ENCODE data around the gene BIRC3. TPM values are rescaled to one million over a fixed set of nuclear protein-coding genes. Genes with fewer than 3 reads are reported as not detected.
"Not testable (repeated sequence)": the region's sequence is repeated elsewhere in the genome, so short reads cannot be mapped to it uniquely, and the experiment has no call there.

BIRC3 gene
- total RNA-seq, 4 donors from 2014 or later = 10.6 to 19.0 (median 14.0) TPM

DNA sequence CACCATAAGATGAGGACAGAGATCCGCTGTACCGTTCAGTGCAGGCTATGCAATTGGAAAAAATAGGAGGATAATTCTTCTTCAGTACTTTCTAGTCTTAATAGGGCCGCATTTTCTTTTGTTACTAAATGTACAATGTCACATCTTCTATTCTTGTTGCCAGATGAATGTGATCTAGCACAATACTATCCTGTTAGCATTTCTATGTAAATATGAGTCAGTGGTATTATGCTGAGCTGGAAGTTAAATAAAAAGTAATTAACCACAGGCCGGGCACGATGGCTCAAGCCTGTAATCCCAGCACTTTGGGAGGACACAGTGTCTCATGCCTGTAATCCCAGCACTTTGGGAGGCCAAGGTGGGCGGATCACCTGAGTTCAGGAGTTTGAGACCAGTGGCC lies 24.4 kb upstream of the BIRC3 start:
- ATAC-seq = no peak
- H3K36me3 ChIP-seq = no peaks in the 10 kb centered on the region
- no peaks in the 10 kb centered on the region for H3K9me3 ChIP-seq
- H3K27ac ChIP-seq = no peak overlapping the region
- no peak overlapping the region for H3K4me3 ChIP-seq
- no peaks in the 10 kb centered on the region for H3K27me3 ChIP-seq
- H3K4me1 ChIP-seq = peaks cover 0 to 24% (median 2%) of the 10 kb centered on the region in 3 donors
- TF ChIP-seq POLR2AphosphoS5 (IDR thresholded peaks at IDR 0.05) = no peak
- TF ChIP-seq, protein P1, sequence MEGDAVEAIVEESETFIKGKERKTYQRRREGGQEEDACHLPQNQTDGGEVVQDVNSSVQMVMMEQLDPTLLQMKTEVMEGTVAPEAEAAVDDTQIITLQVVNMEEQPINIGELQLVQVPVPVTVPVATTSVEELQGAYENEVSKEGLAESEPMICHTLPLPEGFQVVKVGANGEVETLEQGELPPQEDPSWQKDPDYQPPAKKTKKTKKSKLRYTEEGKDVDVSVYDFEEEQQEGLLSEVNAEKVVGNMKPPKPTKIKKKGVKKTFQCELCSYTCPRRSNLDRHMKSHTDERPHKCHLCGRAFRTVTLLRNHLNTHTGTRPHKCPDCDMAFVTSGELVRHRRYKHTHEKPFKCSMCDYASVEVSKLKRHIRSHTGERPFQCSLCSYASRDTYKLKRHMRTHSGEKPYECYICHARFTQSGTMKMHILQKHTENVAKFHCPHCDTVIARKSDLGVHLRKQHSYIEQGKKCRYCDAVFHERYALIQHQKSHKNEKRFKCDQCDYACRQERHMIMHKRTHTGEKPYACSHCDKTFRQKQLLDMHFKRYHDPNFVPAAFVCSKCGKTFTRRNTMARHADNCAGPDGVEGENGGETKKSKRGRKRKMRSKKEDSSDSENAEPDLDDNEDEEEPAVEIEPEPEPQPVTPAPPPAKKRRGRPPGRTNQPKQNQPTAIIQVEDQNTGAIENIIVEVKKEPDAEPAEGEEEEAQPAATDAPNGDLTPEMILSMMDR (IDR thresholded peaks at IDR 0.05) = no peak
- TF ChIP-seq EP300 (IDR thresholded peaks at IDR 0.05) = no peak
- no peak for TF ChIP-seq POLR2A (IDR thresholded peaks at IDR 0.05)
- 89 to 98% methylated on average over 3 to 6 of the region's 6 CpGs for WGBS, 2 donors (ENCODE audit: low coverage in 1 of 2)

DNA sequence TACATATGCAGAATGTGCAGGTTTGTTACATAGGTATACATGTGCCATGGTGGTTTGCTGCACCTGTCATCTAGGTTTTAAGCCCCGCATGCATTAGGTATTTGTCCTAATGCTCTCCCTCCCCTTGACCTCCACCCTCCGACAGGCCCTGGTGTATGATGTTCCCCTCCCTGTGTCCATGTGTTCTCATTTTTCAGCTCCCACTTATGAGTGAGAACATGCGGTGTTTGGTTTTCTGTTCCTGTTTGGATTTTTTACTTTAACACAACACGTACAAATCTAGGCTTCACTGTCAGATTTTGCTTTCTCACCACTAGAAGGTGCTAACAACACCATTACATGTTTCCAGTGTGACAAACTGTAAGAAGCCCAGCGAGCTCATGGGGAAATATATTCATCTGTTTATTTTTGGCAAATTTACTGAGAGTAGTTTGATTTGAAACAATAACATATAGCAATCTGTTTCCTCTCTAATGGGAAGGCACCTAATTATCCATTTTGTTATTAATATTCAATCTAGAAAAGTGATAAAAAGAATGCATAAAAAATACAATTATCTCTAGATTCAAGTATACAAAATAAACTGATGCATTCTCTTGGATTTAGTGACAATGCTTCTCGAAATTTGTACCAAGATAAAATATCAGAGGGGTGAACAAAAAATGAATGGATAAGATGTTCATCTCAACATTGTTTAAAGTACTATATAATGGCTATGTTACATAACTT lies 23.2 kb upstream of the BIRC3 start:
- no peak overlapping the region for H3K27ac ChIP-seq
- H3K27me3 ChIP-seq = no peaks in the 10 kb centered on the region
- H3K36me3 ChIP-seq = no peaks in the 10 kb centered on the region
- no peak overlapping the region for H3K4me3 ChIP-seq
- no peaks in the 10 kb centered on the region for H3K9me3 ChIP-seq
- TF ChIP-seq, protein P1 (IDR thresholded peaks at IDR 0.05) = peak; percentile 53 to 71 (median 68)
- TF ChIP-seq POLR2A (IDR thresholded peaks at IDR 0.05) = no peak
- no peak for TF ChIP-seq POLR2AphosphoS5 (IDR thresholded peaks at IDR 0.05)
- H3K4me1 ChIP-seq = peaks cover 0 to 13% (median 0%) of the 10 kb centered on the region in 3 donors
- 21 to 34% methylated on average over 6 of the region's 6 CpGs for WGBS, 2 donors (ENCODE audit: low coverage in 1 of 2)
- ATAC-seq = no peak

DNA sequence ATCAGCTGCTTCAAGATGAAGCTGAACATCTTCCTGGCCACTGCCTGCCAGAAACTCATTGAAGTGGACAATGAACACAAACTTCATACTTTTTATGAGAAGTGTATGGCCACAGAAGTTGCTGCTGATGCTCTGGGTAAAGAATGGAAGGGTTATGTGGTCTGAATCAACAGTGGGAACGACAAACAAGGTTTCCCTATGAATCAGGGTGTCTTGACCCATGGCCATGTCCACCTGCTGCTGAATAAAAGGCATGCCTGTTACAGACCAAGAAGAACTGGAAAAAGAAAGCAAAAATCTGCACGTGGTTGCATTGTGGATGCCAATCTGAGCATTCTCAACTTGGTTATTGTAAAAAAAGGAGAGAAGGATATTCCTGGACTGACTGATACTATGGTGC lies 22.2 kb upstream of the BIRC3 start:
- no peaks in the 10 kb centered on the region for H3K36me3 ChIP-seq
- no peaks in the 10 kb centered on the region for H3K9me3 ChIP-seq
- no peaks in the 10 kb centered on the region for H3K27me3 ChIP-seq
- no peak overlapping the region for H3K27ac ChIP-seq
- TF ChIP-seq POLR2A (IDR thresholded peaks at IDR 0.05) (no peak), POLR2AphosphoS5 (IDR thresholded peaks at IDR 0.05) (no peak), EP300 (IDR thresholded peaks at IDR 0.05) (no peak)
- TF ChIP-seq, protein P1 (IDR thresholded peaks at IDR 0.05) = no peak
- 57 to 58% methylated on average over 1 to 2 of the region's 2 CpGs for WGBS, 2 donors (ENCODE audit: low coverage in 1 of 2)
- H3K4me1 ChIP-seq = peaks cover 0 to 3% (median 0%) of the 10 kb centered on the region in 3 donors
- no peak for ATAC-seq
- H3K4me3 ChIP-seq = no peak overlapping the region

DNA sequence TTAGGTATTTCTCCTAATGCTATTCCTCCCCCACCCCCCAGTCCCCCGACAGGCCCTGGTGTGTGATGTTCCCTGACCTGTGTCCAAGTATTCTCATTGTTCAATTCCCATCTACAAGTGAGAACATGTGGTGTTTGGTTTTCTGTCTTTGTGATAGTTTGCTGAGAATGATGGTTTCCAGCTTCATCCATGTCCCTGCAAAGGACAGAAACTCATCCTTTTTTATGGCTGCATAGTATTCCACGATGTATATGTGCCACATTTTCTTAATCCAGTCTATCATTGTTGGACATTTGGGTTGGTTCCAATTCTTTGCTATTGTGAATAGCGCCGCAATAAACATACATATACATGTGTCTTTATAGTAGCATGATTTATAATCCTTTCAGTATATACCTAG lies 20.5 kb upstream of the BIRC3 start:
- WGBS, 2 donors (ENCODE audit: low coverage in 1 of 2) = 94 to 100% methylated on average over 2 to 4 of the region's 4 CpGs
- H3K27me3 ChIP-seq, ATAC-seq, H3K4me1 ChIP-seq, H3K36me3 ChIP-seq, H3K9me3 ChIP-seq, H3K27ac ChIP-seq, H3K4me3 ChIP-seq: not testable (repeated sequence)

DNA sequence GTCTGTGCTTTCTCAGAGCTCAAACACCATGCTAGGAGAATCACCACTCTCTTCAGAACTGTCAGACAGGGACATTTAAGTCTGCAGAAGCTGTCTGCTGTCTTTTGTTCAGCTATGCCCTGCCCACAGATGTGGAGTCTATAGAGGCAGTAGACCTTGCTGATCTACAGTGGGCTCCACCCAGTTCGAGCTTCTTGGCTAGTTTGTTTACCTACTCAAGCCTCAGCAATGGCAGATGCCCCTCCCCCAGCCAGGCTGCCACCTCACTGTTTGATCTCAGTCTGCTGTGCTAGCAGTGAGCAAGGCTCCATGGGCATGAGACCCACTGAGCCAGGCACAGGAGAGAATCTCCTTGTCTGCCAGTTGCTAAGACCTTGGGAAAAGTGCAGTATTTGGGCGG lies 16.4 kb upstream of the BIRC3 start:
- not testable (repeated sequence) for H3K4me1 ChIP-seq, H3K4me3 ChIP-seq, ATAC-seq, H3K27ac ChIP-seq, H3K36me3 ChIP-seq, H3K9me3 ChIP-seq, H3K27me3 ChIP-seq
- no CpG with 5 or more reads among the region's 2 CpGs for WGBS, 2 donors (ENCODE audit: low coverage in 1 of 2)

DNA sequence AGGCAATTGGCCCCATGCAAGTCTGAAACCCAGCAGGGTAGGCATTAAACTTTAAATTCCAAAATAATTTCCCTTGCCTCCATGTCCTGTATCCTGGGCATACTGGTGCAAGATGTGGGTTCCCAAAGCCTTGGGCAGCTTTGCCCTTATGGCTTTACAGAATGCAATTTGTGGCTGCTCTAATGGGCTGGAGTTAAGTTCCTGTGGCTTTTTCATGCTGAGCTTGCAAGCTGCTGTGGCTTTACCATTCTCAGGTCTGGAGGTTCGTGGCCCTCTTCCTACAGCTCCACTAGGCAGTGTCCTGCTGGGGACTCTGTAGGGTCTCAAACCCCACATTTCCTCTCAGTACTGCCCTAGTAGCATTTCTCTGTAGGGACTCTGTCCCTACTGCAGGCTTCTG lies 15.0 kb upstream of the BIRC3 start:
- Histone ChIP-seq H3K4me1 (no peaks in the 10 kb centered on the region), H3K4me3 (no peak overlapping the region), H3K27ac (no peak overlapping the region), H3K9me3 (peaks cover 0 to 9% (median 0%) of the 10 kb centered on the region in 3 donors), H3K27me3 (no peaks in the 10 kb centered on the region), H3K36me3 (no peaks in the 10 kb centered on the region)
- ATAC-seq = no peak
- WGBS, 2 donors (ENCODE audit: low coverage in 1 of 2) = no CpG with 5 or more reads among the region's 1 CpG
- TF ChIP-seq, protein P1 (IDR thresholded peaks at IDR 0.05) = no peak
- TF ChIP-seq EP300 (IDR thresholded peaks at IDR 0.05) (no peak), POLR2A (IDR thresholded peaks at IDR 0.05) (no peak), POLR2AphosphoS5 (IDR thresholded peaks at IDR 0.05) (no peak)

All from gastroesophageal sphincter (tissue), 4 donors.